H1 (cell line): ENCODE measurements around the gene MARK3. TPM values are rescaled to one million over a fixed set of nuclear protein-coding genes. Genes with fewer than 3 reads are reported as not detected.

Source experiments
- CTCF ChIA-PET: fragments of 300-600 bp; sonication (Branson Sonifier 250); formaldehyde crosslinking; loops from one replicate; lab custom pipeline; 2021; ENCODE audit not compliant: partially characterized antibody; lab: Charles Lee
- POLR2A ChIA-PET: fragments of 300-600 bp; sonication (Branson Sonifier 250); formaldehyde crosslinking; loops from one replicate; lab custom pipeline; 2021; ENCODE audit warnings: inconsistent platforms; ENCODE audit not compliant: partially characterized antibody; lab: Charles Lee
- DNase-seq, 2 experiments: peaks; one replicate each; pipeline versions ENCODE4 v3.0.0 to v3.0.0-alpha.2; 2010 to 2022; ENCODE audit warnings: low spot score in 2 of 2, low read depth in 1 of 2, mixed read lengths in 1 of 2
- FAIRE-seq: peaks from 2 replicates; lab custom pipeline; 2011; peaks lifted over from hg19 to GRCh38; lab: Jason Lieb, UNC
- H2AFZ ChIP-seq: 2 replicates; pipeline ENCODE4 v1.8.1; 2012; ENCODE audit warnings: low read length, inconsistent platforms
- H2AK5ac ChIP-seq: 2 replicates; pipeline ENCODE4 v1.6.1; 2013; ENCODE audit warnings: low read depth, low read length
- H2BK120ac ChIP-seq: replicated peaks from 2 replicates; pipeline ENCODE3; 2013; ENCODE audit warnings: low read depth, low read length, inconsistent platforms
- H2BK12ac ChIP-seq: 2 replicates; pipeline ENCODE4 v1.6.1; 2013; ENCODE audit warnings: low read depth, low read length
- H2BK15ac ChIP-seq: 2 replicates; pipeline ENCODE4 v1.6.1; 2013; ENCODE audit warnings: low read length
- H2BK20ac ChIP-seq: 2 replicates; pipeline ENCODE4 v1.6.1; 2013; ENCODE audit warnings: low read length
- H2BK5ac ChIP-seq: 2 replicates; pipeline ENCODE4 v1.6.1; 2013; ENCODE audit warnings: low read depth, low read length
- H3K14ac ChIP-seq: 2 replicates; pipeline ENCODE4 v1.6.1; 2013; ENCODE audit warnings: inconsistent platforms; ENCODE audit not compliant: insufficient read length
- H3K18ac ChIP-seq: 2 replicates; pipeline ENCODE4 v1.6.1; 2013; ENCODE audit warnings: low read length; ENCODE audit errors: extremely low read depth
- H3K23ac ChIP-seq: 2 replicates; pipeline ENCODE4 v1.6.1; 2013; ENCODE audit warnings: inconsistent platforms; ENCODE audit not compliant: insufficient read length
- H3K23me2 ChIP-seq: 2 replicates; pipeline ENCODE4 v1.6.1; 2013; ENCODE audit warnings: low read depth, low read length
- H3K27ac ChIP-seq: 2 replicates; pipeline ENCODE4 v1.6.1; 2011; ENCODE audit warnings: low read depth, low read length, inconsistent platforms
- H3K27me3 ChIP-seq, 4 experiments: replicated peaks in 1 of 4; 1 replicate in 1 of 4; 2 replicates in 3 of 4; pipeline versions ENCODE4 v1.6.1 to v1.8.1; 2011 to 2013; ENCODE audit warnings: low read length in 3 of 4, mild to moderate bottlenecking in 3 of 4, inconsistent platforms in 2 of 4, mixed read lengths in 2 of 4, moderate library complexity in 1 of 4; ENCODE audit not compliant: control insufficient read depth in 3 of 4, insufficient read depth in 3 of 4; ENCODE audit errors: extremely low read depth in 1 of 4
- H3K36me3 ChIP-seq, 4 experiments: 2 replicates each; pipeline versions ENCODE4 v1.6.1 to v1.8.1; 2011 to 2013; ENCODE audit warnings: mild to moderate bottlenecking in 4 of 4, low read length in 3 of 4, moderate library complexity in 2 of 4, control low read depth in 1 of 4, inconsistent platforms in 1 of 4; ENCODE audit not compliant: insufficient read depth in 4 of 4, control insufficient read depth in 2 of 4
- H3K4ac ChIP-seq: replicated peaks from 2 replicates; pipeline ENCODE3; 2013; ENCODE audit warnings: low read length, low read depth, mixed read lengths, inconsistent platforms; ENCODE audit not compliant: insufficient read length
- H3K4me1 ChIP-seq, 4 experiments: replicated peaks in 1 of 4; 1 replicate in 1 of 4; 2 replicates in 3 of 4; pipeline versions ENCODE4 v1.6.1 to v1.8.1; 2011 to 2013; ENCODE audit warnings: low read length in 3 of 4, inconsistent platforms in 2 of 4, mixed read lengths in 1 of 4; ENCODE audit not compliant: insufficient read depth in 4 of 4, control insufficient read depth in 3 of 4
- H3K4me2 ChIP-seq, 2 experiments: 2 replicates each; pipeline versions ENCODE4 v1.6.1 to v1.8.1; 2011 to 2013; ENCODE audit warnings: low read depth in 2 of 2, low read length in 2 of 2, control low read depth in 1 of 2, inconsistent platforms in 1 of 2, mild to moderate bottlenecking in 1 of 2; ENCODE audit not compliant: insufficient read depth in 1 of 2
- H3K4me3 ChIP-seq, 4 experiments: fragments of 200-600, 300-600 bp in 1 of 4; sonication (generic), shearing (Covaris generic), sonication (Bioruptor Twin) in 1 of 4; 2 replicates each; pipeline versions ENCODE4 v1.5.1 to v1.8.1; 2011 to 2016; ENCODE audit warnings: low read length in 4 of 4, low read depth in 3 of 4, control low read depth in 2 of 4, inconsistent platforms in 2 of 4, mild to moderate bottlenecking in 2 of 4, mixed read lengths in 1 of 4, moderate library complexity in 1 of 4; ENCODE audit not compliant: insufficient read depth in 2 of 4; ENCODE audit errors: extremely low read depth in 1 of 4
- H3K56ac ChIP-seq: replicated peaks from 2 replicates; pipeline ENCODE3; 2013; ENCODE audit warnings: low read depth, mild to moderate bottlenecking, mixed read lengths, low read length, inconsistent platforms; ENCODE audit not compliant: insufficient read length
- H3K79me1 ChIP-seq: 2 replicates; pipeline ENCODE4 v1.6.1; 2013; ENCODE audit warnings: low read depth, low read length, control low read depth
- H3K79me2 ChIP-seq, 2 experiments: 2 replicates each; pipeline versions ENCODE4 v1.6.1 to v1.8.1; 2012 to 2013; ENCODE audit warnings: low read length in 2 of 2, mild to moderate bottlenecking in 2 of 2, inconsistent platforms in 1 of 2; ENCODE audit not compliant: insufficient read depth in 2 of 2, control insufficient read depth in 1 of 2
- H3K9ac ChIP-seq, 4 experiments: replicated peaks in 1 of 4; 1 replicate in 1 of 4; 2 replicates in 3 of 4; pipeline versions ENCODE4 v1.6.1 to v1.8.1; 2011 to 2013; ENCODE audit warnings: low read depth in 3 of 4, low read length in 3 of 4, control low read depth in 2 of 4, mild to moderate bottlenecking in 2 of 4, moderate library complexity in 2 of 4, inconsistent platforms in 1 of 4; ENCODE audit errors: extremely low read depth in 1 of 4
- H3K9me3 ChIP-seq, 2 experiments: 2 replicates each; pipeline versions ENCODE4 v1.6.1 to v1.8.1; 2012 to 2013; ENCODE audit warnings: mild to moderate bottlenecking in 2 of 2, moderate library complexity in 2 of 2, control low read depth in 1 of 2, inconsistent platforms in 1 of 2, low read depth in 1 of 2, low read length in 1 of 2, mixed read lengths in 1 of 2; ENCODE audit not compliant: insufficient read depth in 2 of 2
- H4K20me1 ChIP-seq, 2 experiments: replicated peaks in 1 of 2; 2 replicates each; pipeline versions ENCODE3 to v1.8.1; 2011 to 2013; ENCODE audit warnings: inconsistent platforms in 2 of 2, low read length in 2 of 2, mild to moderate bottlenecking in 1 of 2; ENCODE audit not compliant: insufficient read depth in 2 of 2, control insufficient read depth in 1 of 2
- H4K5ac ChIP-seq: 2 replicates; pipeline ENCODE4 v1.6.1; 2013; ENCODE audit warnings: low read length, low read depth, mixed read lengths, inconsistent platforms; ENCODE audit not compliant: insufficient read length
- H4K8ac ChIP-seq: 2 replicates; pipeline ENCODE4 v1.8.0; 2013; ENCODE audit warnings: mild to moderate bottlenecking, moderate library complexity, low read length, inconsistent platforms; ENCODE audit not compliant: insufficient read depth; ENCODE audit errors: extremely low read depth
- H4K91ac ChIP-seq: replicated peaks from 2 replicates; pipeline ENCODE3; 2013; ENCODE audit warnings: low read length, mixed read lengths, inconsistent platforms; ENCODE audit not compliant: insufficient read length
- CTBP2 ChIP-seq: IDR thresholded peaks from 2 replicates; pipeline ENCODE4 v1.7.0; 2011; ENCODE audit warnings: borderline replicate concordance, mild to moderate bottlenecking, moderate library complexity, mixed read lengths, low read length; ENCODE audit not compliant: insufficient read depth, insufficient read length
- JUN ChIP-seq: IDR thresholded peaks from 2 replicates; pipeline ENCODE4 v1.6.1; 2011; ENCODE audit warnings: low read depth, mild to moderate bottlenecking, improper control_type of control experiment, low read length
- RNF2 ChIP-seq: fragments of 200-900, 300-1000 bp; sonication (generic); IDR thresholded peaks from 2 replicates; pipeline ENCODE4 v1.7.1; 2016; ENCODE audit warnings: borderline replicate concordance, low read depth, mild to moderate bottlenecking, antibody characterized with exemption, low read length; ENCODE audit not compliant: poor library complexity, severe bottlenecking; ENCODE audit errors: missing control alignments
- SAP30 ChIP-seq: fragments of 300-600 bp; sonication (generic); IDR thresholded peaks from 2 replicates; pipeline ENCODE4 v1.7.1; 2012; ENCODE audit warnings: low read length, moderate library complexity, mild to moderate bottlenecking, inconsistent platforms; ENCODE audit not compliant: insufficient read depth, insufficient replicate concordance
- SIN3A ChIP-seq, 2 experiments: IDR thresholded peaks in 1 of 2; conservative IDR thresholded peaks in 1 of 2; 2 replicates each; pipeline ENCODE4 v1.6.1; 2011 to 2012; ENCODE audit warnings: low read length in 2 of 2, improper control_type of control experiment in 1 of 2, low read depth in 1 of 2, mild to moderate bottlenecking in 1 of 2
- SP1 ChIP-seq: IDR thresholded peaks from 2 replicates; pipeline ENCODE4 v1.6.1; 2011; ENCODE audit warnings: low read depth, low read length
- SUZ12 ChIP-seq: fragments of 200-600 bp; sonication (generic); IDR thresholded peaks from 2 replicates; pipeline ENCODE4 v1.6.1; 2012; ENCODE audit warnings: mild to moderate bottlenecking, inconsistent platforms, low read length, moderate library complexity, mixed read lengths
- TBP ChIP-seq: IDR thresholded peaks from 2 replicates; pipeline ENCODE4 v1.6.1; 2011; ENCODE audit warnings: low read depth, low read length, improper control_type of control experiment
- TCF12 ChIP-seq: IDR thresholded peaks from 2 replicates; pipeline ENCODE4 v1.6.1; 2011; ENCODE audit warnings: low read depth, mild to moderate bottlenecking, low read length
- TEAD4 ChIP-seq: IDR thresholded peaks from 2 replicates; pipeline ENCODE4 v1.6.1; 2012; ENCODE audit warnings: low read depth, low read length, inconsistent platforms, mixed read lengths
- WGBS, 2 experiments: shearing (Covaris generic) in 1 of 2; methylation state at CpG; one replicate each; pipeline versions ENCODE4 v1.1.6 to v1.1.7; 2013 to 2015; ENCODE audit warnings: low lambda C conversion rate in 2 of 2, mixed read lengths in 2 of 2, inconsistent platforms in 1 of 2, low coverage in 1 of 2, missing lambda C conversion rate in 1 of 2; ENCODE audit not compliant: insufficient replicate concordance in 2 of 2, insufficient coverage in 1 of 2, insufficient read length in 1 of 2; ENCODE audit errors: extremely low coverage in 1 of 2, missing lambda C conversion rate in 1 of 2; 5-methylcytosine and 5-hydroxymethylcytosine counted together
- polyA plus RNA-seq, 7 experiments: library from polyadenylated mRNA; depleted of rRNA in 3 of 7; stranded (reverse) in 5 of 7; unstranded in 2 of 7; fragments of >200 nt in 5 of 7; fragments of 200-250 nt in 2 of 7; gene quantifications; 1 replicate in 5 of 7; 2 replicates in 1 of 7; 4 replicates in 1 of 7; pipeline versions ENCODE4 v1.2.1 to v1.2.3, GENCODE V29; 2011 to 2013; ENCODE audit warnings: missing spikeins in 2 of 7, mixed read lengths in 2 of 7
- total RNA-seq: library from RNA; stranded (reverse); fragmentation: NEBNext Ultra II Directional; extraction: Animal tissue kit (Norgen Biotek cat#: 25700); gene quantifications from 2 replicates; pipeline ENCODE4 v1.2.1, GENCODE V29; 2021

Gene MARK3
- total and polyA plus RNA-seq, 2 of the 8 experiments (the other 6 are each of a cell fraction or from before 2014, with no cell fraction given): 39.4 to 76.9 TPM

DNA sequence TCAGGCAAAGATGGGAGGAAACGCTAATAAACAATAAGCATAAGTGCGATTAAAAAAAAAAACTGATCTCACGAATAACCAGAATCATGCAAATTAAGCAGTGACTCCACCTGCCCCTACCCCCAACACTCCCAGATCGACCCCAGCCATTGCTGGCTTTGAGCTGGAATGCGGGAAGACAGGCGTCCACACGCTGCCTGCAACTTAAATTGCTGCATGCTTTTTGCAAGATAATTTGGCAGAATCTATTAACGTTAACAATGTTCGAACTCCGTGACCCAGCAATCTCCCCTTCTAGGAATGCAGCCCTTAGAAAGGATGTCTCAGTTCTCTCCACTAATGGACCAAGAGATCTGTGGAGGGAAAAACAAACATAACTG is 138.3 kb downstream of the MARK3 start:
- Histone ChIP-seq H3K4me1 (peaks cover 0 to 25% (median 19%) of the 10 kb centered on the region in 4 experiments; a peak in 6 of 7 replicates), H3K4ac (no peak overlapping the region), H3K14ac (no peak overlapping the region), H3K9me3 (no peaks in the 10 kb centered on the region), H4K8ac (no peak overlapping the region), H3K27ac (no peak overlapping the region), H2BK12ac (no peak overlapping the region), H3K56ac (no peak overlapping the region), H2BK20ac (no peak overlapping the region), H3K27me3 (peaks cover 3 to 23% (median 13%) of the 10 kb centered on the region in 4 experiments), H3K79me1 (no peaks in the 10 kb centered on the region; the same call in 1 of the 2 replicates), H2AK5ac (no peak overlapping the region), H3K4me3 (peak overlapping the region; percentile 24 to 96 (median 84); a peak in 5 of 8 replicates), H3K23ac (no peak overlapping the region), H2BK15ac (no peak overlapping the region), H3K9ac (no peak overlapping the region), H3K79me2 (peaks cover 0 to 2% of the 10 kb centered on the region in 2 experiments; a peak in 1 of 4 replicates), H3K23me2 (peaks cover 14% of the 10 kb centered on the region; the same call in 1 of the 2 replicates), H4K20me1 (peaks cover 6 to 17% of the 10 kb centered on the region in 2 experiments), H3K36me3 (peaks cover 8 to 23% (median 17%) of the 10 kb centered on the region in 4 experiments; a peak in 7 of 8 replicates), H2BK120ac (no peak overlapping the region), H2BK5ac (no peak overlapping the region), H3K4me2 (peak overlapping the region; percentile 73 to 80), H4K5ac (no peak overlapping the region), H2AFZ (no peak overlapping the region), H3K18ac (no peak overlapping the region), H4K91ac (no peak overlapping the region)
- FAIRE-seq: peak; percentile 19
- 38% methylated on average over 10 of the region's 10 CpGs; no CpG with 5 or more reads in 1 of the 2 experiments for WGBS, 2 experiments
- ChIA-PET CTCF (interaction anchor here (0.9 to 31.3 kb wide), 2 partner anchors 17 to 38 kb away, joined by 3 to 921 read pairs; partner anchors contain the start of gene TRMT61A), POLR2A (interaction anchor here (0.6 to 12.6 kb wide), 11 partner anchors 13 to 465 kb away, joined by 3 to 844 read pairs (median 7); partner anchors contain the start of genes BAG5, COA8 and TRMT61A)
- no peak for DNase-seq
- TF ChIP-seq TBP (no peak), SAP30 (no peak), JUN (no peak), SIN3A (conservative IDR thresholded peaks at IDR 0.05 in 1 of 2, IDR thresholded peaks at IDR 0.05 in 1 of 2; ENCODE audit: low read depth in 1 of 2, low read length in 2 of 2) (no peak), TEAD4 (peak; percentile 63; the same call in 1 of the 2 replicates), SUZ12 (0 out of 2 replicates have a peak, but pooled peaks have one; percentile 46), SP1 (no peak), RNF2 (peak; percentile 10), CTBP2 (no peak), TCF12 (no peak)
